K562 (cell line): ENCODE data around the gene CALML4. TPM values are rescaled to one million over a fixed set of nuclear protein-coding genes. Genes with fewer than 3 reads are reported as not detected.
A peak's percentile ranks its signal among the peaks of the same experiment; 100 is the strongest.

Experiments
- ARID4B ChIP-seq: sonication (generic); formaldehyde crosslinking; IDR thresholded peaks from 2 replicates; pipeline ENCODE4 v1.8.0; 2022; ENCODE audit warnings: mild to moderate bottlenecking, missing genetic modification reagents
- ATF7 ChIP-seq: fragments of 450-650 bp; IDR thresholded peaks from 2 replicates; pipeline ENCODE4 v1.7.1; 2014; ENCODE audit warnings: mild to moderate bottlenecking, moderate library complexity
- BACH1 ChIP-seq: fragments of 200-800 bp; sonication (Bioruptor generic); IDR thresholded peaks from 2 replicates; pipeline ENCODE4 v1.6.1; 2016; ENCODE audit warnings: missing genetic modification characterization, missing compliant biosample characterization
- HDAC6 ChIP-seq: IDR thresholded peaks from 2 replicates; pipeline ENCODE4 v1.6.1; 2012; ENCODE audit warnings: low read depth, mild to moderate bottlenecking, control low read depth, inconsistent platforms, low read length, moderate library complexity
- HNRNPLL ChIP-seq: fragments of 200-400 bp; formaldehyde crosslinking; IDR thresholded peaks from 2 replicates; pipeline ENCODE4 v1.6.1; 2017; ENCODE audit warnings: low read length, low read depth, mild to moderate bottlenecking; ENCODE audit not compliant: poor library complexity, severe bottlenecking
- MCM5 ChIP-seq: fragments of 450-650 bp; IDR thresholded peaks from 2 replicates; pipeline ENCODE4 v1.6.1; 2016; ENCODE audit warnings: low read depth
- MCM7 ChIP-seq, 2 experiments: fragments of 450-650 bp; IDR thresholded peaks; 2 replicates each; pipeline ENCODE4 v1.6.1; 2016 to 2018
- NONO ChIP-seq, 2 experiments: fragments of 200-400 bp in 1 of 2; fragments of 450-650 bp in 1 of 2; formaldehyde crosslinking in 1 of 2; IDR thresholded peaks; 2 replicates each; pipeline ENCODE4 v1.6.1; 2017; ENCODE audit warnings: low read depth in 2 of 2, mild to moderate bottlenecking in 2 of 2, moderate library complexity in 2 of 2, low read length in 1 of 2
- NR2C1 ChIP-seq, 2 experiments: fragments of 450-650 bp; IDR thresholded peaks; 2 replicates each; pipeline ENCODE4 v1.6.1; 2017; ENCODE audit warnings: mild to moderate bottlenecking in 2 of 2, antibody characterized with exemption in 1 of 2, inconsistent platforms in 1 of 2, missing compliant biosample characterization in 1 of 2, missing genetic modification characterization in 1 of 2
- ZNF175 ChIP-seq: fragments of 200-800 bp; sonication (Bioruptor generic); IDR thresholded peaks from 2 replicates; pipeline ENCODE4 v1.6.1; 2016; ENCODE audit warnings: low read depth, mild to moderate bottlenecking, missing genetic modification characterization, missing compliant biosample characterization
- ZNF696 ChIP-seq: fragments of 250-450 bp; sonication (Bioruptor Pico); conservative IDR thresholded peaks from 2 replicates; pipeline ENCODE4 v1.4.0; 2020; ENCODE audit warnings: mild to moderate bottlenecking, moderate library complexity
- polyA plus RNA-seq, 8 experiments: library from polyadenylated mRNA; depleted of rRNA in 4 of 8; stranded (reverse) in 5 of 8; unstranded in 3 of 8; fragments of >200 nt; fragmentation: Nextera tagmentation in 2 of 8; fragmentation: Illumina TruSeq in 1 of 8; extraction: Ambion mirVana in 2 of 8; extraction: Trizol in 1 of 8; gene quantifications; 2 replicates each; pipeline versions ENCODE4 v1.2.1 to v1.2.3, GENCODE V29; 2011 to 2014; ENCODE audit warnings: inconsistent platforms in 1 of 8, missing spikeins in 1 of 8
- total RNA-seq, 7 experiments: library from RNA; depleted of rRNA in 6 of 7; stranded (reverse); fragments of >200 nt in 6 of 7; fragmentation: Illumina TruSeq in 2 of 7; extraction: Trizol in 2 of 7; gene quantifications; 2 replicates each; pipeline versions ENCODE4 v1.2.1 to v1.2.3, GENCODE V29; 2011 to 2021; ENCODE audit warnings: low replicate concordance in 1 of 7
- TF ChIP-seq, protein P1 (sequence below): fragments of 250-450 bp; sonication (Bioruptor Pico); IDR thresholded peaks from 2 replicates; pipeline ENCODE4 v1.4.0; 2020
- TF ChIP-seq, protein P2 (sequence below), 2 experiments: fragments of 200-800 bp in 1 of 2; sonication (Bioruptor generic) in 1 of 2; sonication (generic) in 1 of 2; formaldehyde crosslinking in 1 of 2; IDR thresholded peaks in 1 of 2; conservative IDR thresholded peaks in 1 of 2; 2 replicates each; pipeline versions ENCODE4 v1.5.0 to v1.6.1; 2016 to 2020; ENCODE audit warnings: missing compliant biosample characterization in 1 of 2, missing genetic modification characterization in 1 of 2, missing genetic modification reagents in 1 of 2
- TF ChIP-seq, protein P3 (sequence below): fragments of 450-650 bp; formaldehyde crosslinking; IDR thresholded peaks from 2 replicates; pipeline ENCODE4 v1.4.0; 2022; ENCODE audit warnings: missing genetic modification characterization
- TF ChIP-seq, protein P4 (sequence below): sonication (generic); formaldehyde crosslinking; IDR thresholded peaks from 2 replicates; pipeline ENCODE4 v1.8.0; 2022; ENCODE audit warnings: missing genetic modification reagents, mild to moderate bottlenecking, moderate library complexity, borderline replicate concordance

CALML4 gene
- total and polyA plus RNA-seq, 9 of the 15 experiments (the other 6 are each of a cell fraction or from before 2014, with no cell fraction given) = 2.8 to 30.6 (median 15.5) TPM

DNA sequence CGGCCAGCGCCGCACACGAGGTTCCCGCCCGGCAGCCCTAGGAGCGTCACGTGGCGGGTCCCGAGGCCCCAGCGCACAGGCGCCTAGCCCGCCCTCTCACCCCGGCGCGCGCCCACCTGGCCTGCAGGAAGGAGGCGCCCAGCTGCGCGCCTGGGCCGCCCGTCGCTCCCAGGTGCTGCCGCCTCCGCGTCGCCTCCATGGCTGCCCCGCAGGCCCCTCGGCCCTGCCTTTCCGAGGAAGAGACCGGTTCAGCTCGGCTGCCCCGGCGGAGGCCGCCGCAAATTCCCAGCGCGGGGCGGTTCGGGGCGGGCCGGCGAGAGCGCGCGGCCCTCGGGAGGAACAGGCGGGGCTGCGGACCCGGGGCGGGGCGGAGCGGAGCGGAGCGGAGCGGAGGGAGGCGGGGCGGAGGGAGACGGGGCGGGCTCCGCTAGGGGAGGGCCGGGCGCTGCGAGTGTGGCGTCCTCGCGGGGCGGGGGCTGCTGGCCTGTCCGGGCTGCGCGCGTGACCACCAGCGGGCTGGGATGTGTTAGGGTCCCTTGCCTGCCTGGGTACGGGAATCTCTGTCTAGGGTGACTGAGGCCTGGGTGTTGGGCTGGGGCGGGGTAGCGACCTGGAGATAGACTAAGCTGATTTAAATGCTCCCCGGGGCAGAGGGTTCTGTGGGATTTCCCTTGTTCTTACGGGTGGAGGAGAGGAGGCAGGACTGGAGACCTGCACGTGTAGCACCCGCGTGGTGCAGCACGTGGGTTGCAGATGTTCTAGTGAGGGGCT is 24.4 kb upstream of the CALML4 start, which contains the start of gene CLN6 (continued):
- no peak for TF ChIP-seq BACH1 (tag)
- no peak for TF ChIP-seq MCM5
- TF ChIP-seq ARID4B (CRISPR knock-in tag) = peak; percentile 64; the same call in 1 of the 2 replicates
- 0 out of 2 replicates have a peak, but pooled peaks have one; percentile 55 for TF ChIP-seq ATF7
- TF ChIP-seq ZNF175 (CRISPR knock-in tag) = no peak
- TF ChIP-seq, protein P1, sequence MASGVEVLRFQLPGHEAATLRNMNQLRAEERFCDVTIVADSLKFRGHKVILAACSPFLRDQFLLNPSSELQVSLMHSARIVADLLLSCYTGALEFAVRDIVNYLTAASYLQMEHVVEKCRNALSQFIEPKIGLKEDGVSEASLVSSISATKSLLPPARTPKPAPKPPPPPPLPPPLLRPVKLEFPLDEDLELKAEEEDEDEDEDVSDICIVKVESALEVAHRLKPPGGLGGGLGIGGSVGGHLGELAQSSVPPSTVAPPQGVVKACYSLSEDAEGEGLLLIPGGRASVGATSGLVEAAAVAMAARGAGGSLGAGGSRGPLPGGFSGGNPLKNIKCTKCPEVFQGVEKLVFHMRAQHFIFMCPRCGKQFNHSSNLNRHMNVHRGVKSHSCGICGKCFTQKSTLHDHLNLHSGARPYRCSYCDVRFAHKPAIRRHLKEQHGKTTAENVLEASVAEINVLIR (CRISPR knock-in tag) = no peak
- TF ChIP-seq, protein P2, sequence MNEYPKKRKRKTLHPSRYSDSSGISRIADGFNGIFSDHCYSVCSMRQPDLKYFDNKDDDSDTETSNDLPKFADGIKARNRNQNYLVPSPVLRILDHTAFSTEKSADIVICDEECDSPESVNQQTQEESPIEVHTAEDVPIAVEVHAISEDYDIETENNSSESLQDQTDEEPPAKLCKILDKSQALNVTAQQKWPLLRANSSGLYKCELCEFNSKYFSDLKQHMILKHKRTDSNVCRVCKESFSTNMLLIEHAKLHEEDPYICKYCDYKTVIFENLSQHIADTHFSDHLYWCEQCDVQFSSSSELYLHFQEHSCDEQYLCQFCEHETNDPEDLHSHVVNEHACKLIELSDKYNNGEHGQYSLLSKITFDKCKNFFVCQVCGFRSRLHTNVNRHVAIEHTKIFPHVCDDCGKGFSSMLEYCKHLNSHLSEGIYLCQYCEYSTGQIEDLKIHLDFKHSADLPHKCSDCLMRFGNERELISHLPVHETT (CRISPR knock-in tag; conservative IDR thresholded peaks at IDR 0.05 in 1 of 2, IDR thresholded peaks at IDR 0.05 in 1 of 2) = peak in 1 of 2 experiments; percentile 87; a peak in 2 of 4 replicates
- TF ChIP-seq, protein P3, sequence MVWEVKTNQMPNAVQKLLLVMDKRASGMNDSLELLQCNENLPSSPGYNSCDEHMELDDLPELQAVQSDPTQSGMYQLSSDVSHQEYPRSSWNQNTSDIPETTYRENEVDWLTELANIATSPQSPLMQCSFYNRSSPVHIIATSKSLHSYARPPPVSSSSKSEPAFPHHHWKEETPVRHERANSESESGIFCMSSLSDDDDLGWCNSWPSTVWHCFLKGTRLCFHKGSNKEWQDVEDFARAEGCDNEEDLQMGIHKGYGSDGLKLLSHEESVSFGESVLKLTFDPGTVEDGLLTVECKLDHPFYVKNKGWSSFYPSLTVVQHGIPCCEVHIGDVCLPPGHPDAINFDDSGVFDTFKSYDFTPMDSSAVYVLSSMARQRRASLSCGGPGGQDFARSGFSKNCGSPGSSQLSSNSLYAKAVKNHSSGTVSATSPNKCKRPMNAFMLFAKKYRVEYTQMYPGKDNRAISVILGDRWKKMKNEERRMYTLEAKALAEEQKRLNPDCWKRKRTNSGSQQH (CRISPR knock-in tag) = peak; percentile 66; the same call in 1 of the 2 replicates
- TF ChIP-seq ZNF696 (CRISPR knock-in tag) = no peak
- TF ChIP-seq MCM7 (IDR thresholded peaks at IDR 0.05) = no peak
- peak; percentile 79 to 87 for TF ChIP-seq NONO (IDR thresholded peaks at IDR 0.05; ENCODE audit: low read depth in 2 of 2, low read length in 1 of 2)
- TF ChIP-seq HNRNPLL = peak; percentile 23
- no peak for TF ChIP-seq NR2C1 (IDR thresholded peaks at IDR 0.05)
- no peak for TF ChIP-seq NR2C1 (tag; IDR thresholded peaks at IDR 0.05)
- TF ChIP-seq, protein P4, sequence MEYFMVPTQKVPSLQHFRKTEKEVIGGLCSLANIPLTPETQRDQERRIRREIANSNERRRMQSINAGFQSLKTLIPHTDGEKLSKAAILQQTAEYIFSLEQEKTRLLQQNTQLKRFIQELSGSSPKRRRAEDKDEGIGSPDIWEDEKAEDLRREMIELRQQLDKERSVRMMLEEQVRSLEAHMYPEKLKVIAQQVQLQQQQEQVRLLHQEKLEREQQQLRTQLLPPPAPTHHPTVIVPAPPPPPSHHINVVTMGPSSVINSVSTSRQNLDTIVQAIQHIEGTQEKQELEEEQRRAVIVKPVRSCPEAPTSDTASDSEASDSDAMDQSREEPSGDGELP (CRISPR knock-in tag) = peak; percentile 74; the same call in 1 of the 2 replicates
- TF ChIP-seq HDAC6 = no peak
